KOPT-K1 (cell line): ENCODE results near the gene ZNF282.
A peak's percentile ranks its signal among the peaks of the same experiment; 100 is the strongest.
"Not testable (repeated sequence)": the region's sequence is repeated elsewhere in the genome, so short reads cannot be mapped to it uniquely, and the experiment has no call there.

Source experiments
- H3K27ac ChIP-seq: fragments of 200-600 bp; sonication (generic); 2 replicates; pipeline ENCODE4 v1.5.1; 2016; ENCODE audit warnings: antibody characterized with exemption, mild to moderate bottlenecking, low read depth, low read length; ENCODE audit not compliant: poor library complexity, severe bottlenecking
- H3K36me3 ChIP-seq: fragments of 200-600 bp; sonication (generic); 2 replicates; pipeline ENCODE4 v1.5.1; 2017; ENCODE audit warnings: antibody characterized with exemption, mild to moderate bottlenecking, low read length, moderate library complexity; ENCODE audit not compliant: insufficient read depth
- H3K9me3 ChIP-seq: fragments of 200-600 bp; sonication (generic); 2 replicates; pipeline ENCODE4 v1.5.1; 2017; ENCODE audit warnings: antibody characterized with exemption, low read length, mild to moderate bottlenecking; ENCODE audit not compliant: insufficient read depth, poor library complexity, severe bottlenecking

Gene ZNF282

DNA sequence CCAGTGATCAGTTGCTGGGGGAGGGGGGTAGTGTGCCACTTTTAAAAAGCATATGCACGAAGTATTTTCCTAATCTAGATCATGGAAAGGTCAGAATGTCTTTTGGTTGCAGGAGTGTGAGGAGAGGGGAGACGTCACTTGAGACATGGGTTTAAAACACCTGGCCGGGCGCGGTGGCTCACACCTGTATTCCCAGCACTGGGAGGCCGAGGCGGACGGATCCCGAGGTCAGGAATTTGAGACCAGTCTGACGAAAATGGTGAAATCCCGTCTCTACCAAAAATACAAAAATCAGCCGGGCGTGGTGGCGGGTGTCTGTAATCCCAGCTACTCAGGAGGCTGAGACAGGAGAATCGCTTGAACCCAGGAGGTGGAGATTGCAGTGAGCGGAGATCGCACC lies 31.0 kb downstream of the ZNF282 start:
- not testable (repeated sequence) for H3K9me3 ChIP-seq, H3K27ac ChIP-seq
- peaks cover 42% of the 10 kb centered on the region for H3K36me3 ChIP-seq

DNA sequence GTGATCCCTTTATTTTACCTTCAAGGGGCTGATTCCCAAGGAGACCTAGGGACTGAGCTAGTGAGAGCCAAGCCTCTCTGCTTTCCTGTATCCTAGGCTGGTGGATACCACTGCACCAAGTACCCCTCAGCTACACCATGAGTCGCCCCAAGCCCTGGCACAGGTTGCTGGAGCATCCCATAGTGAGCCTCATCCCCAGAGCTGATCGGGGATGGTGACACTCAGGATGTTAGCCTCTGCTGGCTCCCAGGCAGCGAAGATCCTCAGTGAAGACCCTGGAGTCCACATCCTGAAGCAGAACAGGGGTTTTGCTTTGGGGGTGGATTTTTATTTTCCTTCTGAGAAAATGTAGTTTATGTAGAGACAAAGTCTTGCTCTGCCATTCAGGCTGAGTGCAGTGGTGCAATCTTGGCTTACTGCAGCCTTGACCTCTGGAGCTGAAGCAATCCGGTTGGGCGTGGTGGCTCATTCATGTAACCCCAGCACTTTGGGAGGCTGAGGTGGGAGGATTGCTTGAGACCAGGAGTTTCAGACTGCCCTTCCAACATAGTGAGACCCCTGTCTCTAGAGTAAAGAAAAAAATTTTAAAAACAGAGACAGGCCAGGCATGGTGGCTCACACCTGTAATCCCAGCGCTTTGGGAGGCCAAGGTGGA lies 31.6 kb downstream of the ZNF282 start:
- Histone ChIP-seq H3K27ac (no peak overlapping the region), H3K9me3 (no peaks in the 10 kb centered on the region), H3K36me3 (peaks cover 38% of the 10 kb centered on the region)

DNA sequence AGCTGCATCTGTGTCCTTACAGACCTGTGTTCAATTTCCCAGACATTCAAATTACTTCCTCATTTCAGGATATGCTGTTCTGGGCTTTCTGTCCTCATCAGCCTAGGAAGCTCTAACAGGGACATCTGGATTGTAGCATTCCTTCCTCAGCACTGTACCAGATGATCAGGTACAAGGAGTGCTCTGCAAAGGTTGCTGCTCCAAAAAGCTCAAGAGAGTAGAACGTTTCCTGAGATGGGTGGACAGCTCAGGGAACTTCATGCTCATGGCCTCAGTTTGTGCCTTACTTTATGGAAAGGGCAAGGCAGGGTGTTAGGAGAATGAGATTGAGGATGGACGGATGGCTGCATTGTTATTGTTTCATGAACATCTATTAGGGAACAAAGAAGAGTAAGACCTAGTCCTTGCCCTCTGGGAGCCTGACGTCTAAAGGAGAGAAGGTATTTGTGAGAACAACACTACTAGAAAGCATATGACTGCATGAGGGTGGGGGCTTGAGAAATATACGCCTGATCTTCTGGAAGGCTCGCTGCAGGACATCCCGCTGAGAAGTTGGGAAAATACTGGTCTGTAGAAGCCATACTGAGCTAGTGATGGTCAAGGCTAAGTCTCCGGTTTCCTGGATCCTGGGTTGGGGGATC lies 33.6 kb downstream of the ZNF282 start:
- Histone ChIP-seq H3K27ac (no peak overlapping the region), H3K9me3 (no peaks in the 10 kb centered on the region), H3K36me3 (peaks cover 25% of the 10 kb centered on the region)

DNA sequence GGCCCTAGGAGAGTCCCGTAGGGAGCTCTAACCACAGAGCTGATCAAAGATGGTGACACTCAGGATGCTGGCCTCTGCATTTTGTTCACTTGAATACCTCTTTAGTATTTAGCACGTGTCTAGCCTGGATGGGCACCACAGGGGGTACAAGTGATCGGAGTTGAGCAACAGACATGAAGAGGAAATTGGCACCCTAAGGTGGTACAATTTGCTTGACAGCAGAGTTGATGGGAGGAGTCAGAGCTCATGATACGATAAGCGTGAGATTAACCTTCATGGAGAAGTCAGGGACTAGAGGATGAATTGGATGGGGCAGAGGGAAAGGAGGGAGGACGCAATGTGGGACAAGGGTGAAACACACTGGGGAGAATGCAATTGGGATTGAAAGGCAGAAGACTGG lies 34.2 kb downstream of the ZNF282 start:
- H3K9me3 ChIP-seq: no peaks in the 10 kb centered on the region
- H3K27ac ChIP-seq: no peak overlapping the region
- peaks cover 19% of the 10 kb centered on the region for H3K36me3 ChIP-seq

DNA sequence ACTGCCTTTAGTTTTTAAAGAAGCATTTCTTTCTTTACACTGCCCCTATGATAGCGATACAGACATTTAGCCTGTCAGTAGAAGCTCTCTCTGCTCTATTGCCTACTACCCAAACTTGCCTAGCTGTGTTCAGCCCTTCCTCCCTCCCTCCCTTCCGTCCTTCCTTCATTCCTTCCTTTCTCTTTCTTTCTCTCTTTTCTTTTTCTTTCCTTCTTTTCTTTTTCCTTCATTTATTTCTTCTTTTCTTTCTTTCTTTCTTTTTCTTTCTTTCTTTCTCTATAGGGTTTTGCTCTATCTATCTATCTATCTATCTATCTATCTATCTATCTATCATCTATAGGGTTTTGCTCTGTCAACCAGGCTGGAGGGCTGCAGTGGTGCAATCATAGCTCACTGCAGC lies 37.0 kb downstream of the ZNF282 start:
- H3K27ac ChIP-seq: no peak overlapping the region
- H3K9me3 ChIP-seq: no peaks in the 10 kb centered on the region
- no peaks in the 10 kb centered on the region for H3K36me3 ChIP-seq

DNA sequence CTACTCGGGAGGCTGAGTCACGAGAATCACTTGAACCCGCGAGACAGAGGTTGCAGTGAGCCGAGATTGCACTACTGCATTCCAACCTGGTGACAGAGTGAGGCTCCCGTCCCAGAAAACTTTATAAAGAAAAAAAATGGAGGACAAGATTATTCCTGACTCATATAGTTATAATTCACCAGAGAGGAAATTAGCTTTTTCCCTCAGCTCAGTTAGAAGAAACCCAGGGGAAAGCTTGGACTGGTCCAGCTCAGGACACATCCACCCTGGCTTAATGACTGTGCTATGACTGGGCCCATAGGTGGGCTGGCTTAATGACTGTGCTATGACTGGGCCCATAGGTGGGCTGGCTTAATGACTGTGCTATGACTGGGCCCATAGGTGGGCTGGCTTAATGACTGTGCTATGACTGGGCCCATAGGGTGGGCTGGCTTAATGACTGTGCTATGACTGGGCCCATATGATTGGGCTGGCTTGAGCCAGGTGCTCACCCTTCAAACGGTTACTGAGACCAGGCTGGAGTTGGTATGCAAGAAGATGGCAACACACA lies 38.4 kb downstream of the ZNF282 start:
- H3K9me3 ChIP-seq, H3K36me3 ChIP-seq, H3K27ac ChIP-seq: not testable (repeated sequence)

DNA sequence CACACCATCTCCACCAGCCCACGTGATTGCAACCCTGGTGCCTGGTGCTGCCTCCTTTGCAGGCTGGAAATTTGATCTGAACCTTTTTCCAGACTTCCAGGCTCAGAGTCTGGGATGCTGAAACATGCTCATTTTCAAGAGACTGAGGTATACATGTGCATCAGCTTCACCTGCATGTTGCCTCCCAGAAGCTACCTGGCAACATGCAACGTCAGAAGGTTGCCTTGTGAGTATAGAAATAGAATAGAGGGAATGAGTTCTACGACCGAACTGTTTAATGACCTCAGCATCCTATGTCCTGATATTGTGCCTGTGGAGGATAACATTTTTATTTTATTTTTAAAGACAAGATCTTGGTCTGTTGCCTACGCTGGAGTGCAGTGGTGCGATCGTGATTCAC lies 42.2 kb downstream of the ZNF282 start:
- peaks cover 9% of the 10 kb centered on the region; the same call in 1 of the 2 replicates for H3K36me3 ChIP-seq
- H3K27ac ChIP-seq: no peak overlapping the region

DNA sequence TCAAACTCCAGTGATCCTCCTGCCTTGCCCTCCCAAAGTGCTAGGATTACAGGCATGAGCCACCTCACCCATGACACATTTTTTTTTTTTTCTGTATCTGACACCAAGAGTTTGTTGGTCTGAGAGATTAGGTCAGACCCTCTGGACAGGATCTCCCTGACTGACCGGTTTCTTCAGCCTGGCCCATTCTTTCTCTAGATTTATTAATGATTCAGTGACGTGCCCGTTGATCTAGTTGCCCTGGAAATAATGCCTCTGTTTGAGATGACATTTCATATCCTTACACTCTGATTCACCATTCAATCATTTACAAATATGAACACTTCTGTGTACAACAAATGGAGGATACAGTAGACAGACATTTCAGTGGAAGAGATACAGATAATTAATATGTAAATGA lies 42.7 kb downstream of the ZNF282 start:
- peaks cover 13% of the 10 kb centered on the region; the same call in 1 of the 2 replicates for H3K36me3 ChIP-seq
- H3K27ac ChIP-seq: no peak overlapping the region
- H3K9me3 ChIP-seq: no peaks in the 10 kb centered on the region

More for the DNA sequence above, 42.2 kb downstream of the ZNF282 start:
- no peaks in the 10 kb centered on the region for H3K9me3 ChIP-seq

DNA sequence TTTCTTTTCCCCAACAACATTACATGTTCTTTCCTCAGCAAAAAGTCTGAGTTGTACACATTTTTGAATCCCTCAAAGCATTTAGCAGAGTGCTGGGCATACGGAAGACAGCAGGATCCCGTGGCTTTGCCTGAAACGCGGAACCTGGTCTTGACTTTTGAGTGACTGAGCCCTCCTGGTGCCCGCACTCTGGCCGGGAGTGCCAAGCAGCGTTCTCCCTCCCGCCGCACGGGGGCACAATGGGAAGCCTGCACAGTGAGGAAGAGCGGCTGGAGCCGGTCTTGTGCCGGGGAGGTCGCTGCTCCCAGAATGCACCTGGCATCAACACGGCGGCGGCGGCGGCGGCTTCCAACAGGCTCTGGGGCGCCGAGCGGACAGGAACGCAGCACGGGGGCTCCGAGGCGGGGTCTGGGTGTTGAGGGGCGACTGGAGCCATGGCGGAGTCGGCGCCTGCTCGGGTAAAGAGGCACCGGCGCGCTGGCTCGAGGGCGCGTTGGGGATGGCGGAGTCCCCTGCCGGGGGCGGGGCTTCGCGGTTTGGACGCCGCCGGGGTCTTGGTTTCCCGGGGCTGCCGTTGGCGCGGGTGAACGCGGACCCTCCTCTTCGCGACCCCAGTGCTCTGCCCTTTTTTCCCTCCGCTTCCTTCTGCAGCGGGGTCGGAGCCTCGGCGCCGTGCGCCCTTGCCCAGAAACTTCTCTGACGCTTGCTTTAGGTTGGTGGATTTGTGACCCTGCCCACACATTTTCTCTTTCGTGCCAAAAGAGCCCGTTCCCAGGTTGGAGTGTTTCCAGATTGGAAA lies 44.2 kb downstream of the ZNF282 start, which contains the start of gene ZNF212:
ZNF212 (plus strand) TSS at position 307 of the 799 bp plus-strand sequence; CDS start at position 435, 128 bp downstream.
- Histone ChIP-seq H3K36me3 (peaks cover 13% of the 10 kb centered on the region; the same call in 1 of the 2 replicates), H3K27ac (peak within 1 kb of the TSS; percentile 74), H3K9me3 (no peaks in the 10 kb centered on the region)

DNA sequence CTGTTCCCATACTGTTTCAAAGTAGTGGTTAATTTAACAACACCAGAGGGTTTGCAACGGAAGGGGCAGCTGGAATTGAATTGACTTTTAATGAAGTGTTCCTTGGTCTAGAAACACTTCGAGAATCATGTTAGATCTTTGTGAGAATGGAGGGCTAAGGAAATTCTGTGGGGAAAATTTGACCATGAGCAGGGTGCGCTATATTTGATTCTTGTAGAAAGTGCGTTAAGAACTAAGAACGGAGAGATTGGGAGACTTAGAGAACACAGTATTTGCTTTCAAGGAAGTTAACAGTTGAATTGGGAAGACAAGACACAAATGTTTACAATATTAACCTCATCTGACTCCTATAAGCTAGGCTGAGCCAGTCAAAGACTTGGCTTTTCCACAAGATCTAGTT lies 45.3 kb downstream of the ZNF282 start:
- Histone ChIP-seq H3K27ac (peak overlapping the region; percentile 74), H3K9me3 (no peaks in the 10 kb centered on the region)

DNA sequence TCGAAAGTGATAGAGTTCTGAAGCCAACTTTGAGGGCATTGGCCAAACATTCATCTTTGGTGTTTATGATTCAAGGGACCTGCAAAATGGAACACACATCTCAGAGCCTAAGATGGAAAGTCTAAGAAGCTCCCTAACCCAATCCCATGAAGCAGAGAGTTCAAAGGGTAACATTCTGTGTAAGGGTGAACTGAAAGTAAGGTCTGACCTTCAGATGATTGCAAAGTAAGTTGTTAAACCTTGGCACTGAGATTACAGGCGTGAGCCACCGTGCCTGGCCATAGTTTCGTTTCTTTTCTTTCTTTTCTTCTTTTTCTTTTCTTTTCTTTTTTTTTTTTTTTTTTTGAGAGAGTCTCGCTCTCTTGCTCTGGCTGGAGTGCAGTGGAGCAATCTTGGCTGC lies 46.4 kb downstream of the ZNF282 start:
- no peak overlapping the region for H3K27ac ChIP-seq
- peaks cover 13% of the 10 kb centered on the region; the same call in 1 of the 2 replicates for H3K36me3 ChIP-seq
- no peaks in the 10 kb centered on the region for H3K9me3 ChIP-seq

More for the DNA sequence above, 45.3 kb downstream of the ZNF282 start:
- peaks cover 13% of the 10 kb centered on the region; the same call in 1 of the 2 replicates for H3K36me3 ChIP-seq

DNA sequence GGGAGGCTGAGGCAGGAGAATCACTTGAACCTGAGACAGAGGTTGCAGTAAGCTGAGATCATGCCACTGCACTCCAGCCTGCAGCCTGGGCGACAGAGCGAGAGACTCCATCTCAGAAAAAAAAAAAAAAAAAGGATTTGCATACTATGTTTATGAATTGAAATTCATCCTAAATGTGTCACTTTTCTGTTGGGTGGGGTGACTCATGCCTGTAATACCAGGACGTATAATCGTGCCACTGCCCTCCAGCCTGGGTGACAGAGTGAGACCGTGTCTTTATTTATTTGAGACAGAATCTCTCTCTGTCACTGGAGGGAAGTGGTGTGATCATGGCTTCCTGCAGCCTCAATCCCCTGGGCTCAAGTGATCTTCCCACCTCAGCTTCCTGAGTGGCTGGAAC lies 49.9 kb downstream of the ZNF282 start:
- Histone ChIP-seq H3K9me3 (no peaks in the 10 kb centered on the region), H3K27ac (no peak overlapping the region), H3K36me3 (peaks cover 16% of the 10 kb centered on the region; the same call in 1 of the 2 replicates)

DNA sequence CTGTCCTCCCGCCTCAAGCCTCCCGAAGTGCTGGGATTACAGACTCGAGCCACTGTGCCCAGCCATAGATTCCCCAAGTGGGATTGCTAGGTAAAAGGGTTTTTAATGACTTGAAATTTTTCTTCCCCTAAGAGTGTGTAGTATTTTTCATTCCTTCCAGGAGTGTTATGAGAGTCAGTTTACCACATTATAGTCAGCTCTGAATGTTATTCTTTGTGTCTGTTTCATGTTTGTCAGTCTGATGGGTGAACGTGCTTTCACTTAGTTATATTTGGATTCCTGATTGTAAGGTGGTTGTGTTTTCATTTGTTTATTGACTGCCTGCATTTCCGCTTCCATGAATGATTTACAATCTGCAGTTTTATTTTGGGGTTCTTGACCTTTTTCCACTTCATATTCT lies 50.4 kb downstream of the ZNF282 start:
- Histone ChIP-seq H3K36me3 (peaks cover 21% of the 10 kb centered on the region), H3K27ac (no peak overlapping the region), H3K9me3 (no peaks in the 10 kb centered on the region)

DNA sequence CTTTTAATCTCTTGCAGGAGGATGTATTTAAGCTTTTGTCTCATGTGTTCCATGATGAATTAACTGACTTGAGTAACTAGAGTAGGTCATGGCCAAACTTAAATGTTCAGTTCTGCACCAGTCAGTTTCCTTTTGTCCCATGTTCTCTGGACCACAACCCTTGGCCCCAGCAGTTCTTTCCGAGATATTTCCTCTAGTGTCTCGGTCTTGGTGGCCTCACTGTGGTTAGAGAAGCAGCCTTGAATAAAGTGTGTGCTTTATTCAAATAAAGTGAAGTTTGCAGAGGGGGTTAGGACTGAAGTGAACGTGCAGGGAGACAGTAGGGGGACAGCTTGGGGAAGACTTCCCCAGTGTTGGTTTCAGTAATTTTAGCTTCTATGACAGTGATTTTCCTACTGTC lies 53.4 kb downstream of the ZNF282 start:
- Histone ChIP-seq H3K9me3 (no peaks in the 10 kb centered on the region), H3K27ac (no peak overlapping the region), H3K36me3 (peaks cover 39% of the 10 kb centered on the region)

DNA sequence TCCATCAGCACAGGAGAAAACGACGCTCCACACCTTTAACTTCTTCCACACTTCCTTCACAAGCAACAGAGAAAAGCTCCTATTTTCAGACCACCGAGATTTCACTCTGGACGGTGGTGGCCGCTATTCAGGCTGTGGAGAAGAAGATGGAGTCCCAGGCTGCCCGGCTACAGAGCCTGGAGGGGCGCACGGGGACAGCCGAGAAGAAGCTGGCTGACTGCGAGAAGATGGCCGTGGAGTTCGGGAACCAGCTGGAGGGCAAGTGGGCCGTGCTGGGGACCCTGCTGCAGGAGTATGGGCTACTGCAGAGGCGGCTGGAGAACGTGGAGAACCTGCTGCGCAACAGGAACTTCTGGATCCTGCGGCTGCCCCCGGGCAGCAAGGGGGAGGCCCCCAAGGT lies 54.8 kb downstream of the ZNF282 start:
- peaks cover 52% of the 10 kb centered on the region for H3K36me3 ChIP-seq
- not testable (repeated sequence) for H3K9me3 ChIP-seq

More for the DNA sequence above, 54.8 kb downstream of the ZNF282 start:
- H3K27ac ChIP-seq: not testable (repeated sequence)
